Heart left ventricle (tissue), 16 donors: ENCODE measurements around the gene C16orf90. TPM values are rescaled to one million over a fixed set of nuclear protein-coding genes. Genes with fewer than 3 reads are reported as not detected.

Experiments used
- ATAC-seq, 4 donors: fragments of 200-7000 bp; cut with Tn5 transposase; one replicate each; pipeline ENCODE4 v1.9.1; 2020 to 2022; ENCODE audit warnings: moderate library complexity in 4 of 4, mild to moderate bottlenecking in 3 of 4, moderate number of reproducible peaks in 1 of 4
- DNase-seq, 5 donors: peaks; one replicate each; pipeline ENCODE4 v3.0.0-alpha.2; 2020
- H3K27ac ChIP-seq, 12 donors: fragments of 200-600 bp; sonication (generic) in 4 of 12; one replicate each; pipeline versions ENCODE4 v1.5.0 to v1.8.0; 2016 to 2022; ENCODE audit warnings: mild to moderate bottlenecking in 2 of 12
- H3K27me3 ChIP-seq, 9 donors: fragments of 200-600 bp; sonication (generic) in 2 of 9; one replicate each; pipeline versions ENCODE4 v1.5.1 to v1.8.0; 2016 to 2022; ENCODE audit warnings: mild to moderate bottlenecking in 3 of 9
- H3K36me3 ChIP-seq, 9 donors: fragments of 200-600 bp; sonication (generic) in 2 of 9; one replicate each; pipeline versions ENCODE4 v1.5.0 to v1.8.0; 2018 to 2022; ENCODE audit warnings: mild to moderate bottlenecking in 2 of 9
- H3K4me1 ChIP-seq, 12 donors: fragments of 200-600 bp; sonication (generic) in 4 of 12; one replicate each; pipeline versions ENCODE4 v1.5.0 to v1.8.0; 2016 to 2022; ENCODE audit warnings: mild to moderate bottlenecking in 3 of 12
- H3K4me3 ChIP-seq, 12 donors: fragments of 200-600 bp; sonication (generic) in 4 of 12; one replicate each; pipeline versions ENCODE4 v1.5.0 to v1.8.0; 2017 to 2022; ENCODE audit warnings: mild to moderate bottlenecking in 9 of 12, moderate library complexity in 4 of 12
- H3K9me3 ChIP-seq, 12 donors: fragments of 200-600 bp; sonication (generic) in 4 of 12; one replicate each; pipeline versions ENCODE4 v1.5.0 to v1.8.0; 2016 to 2022; ENCODE audit warnings: mild to moderate bottlenecking in 1 of 12
- CTCF ChIP-seq, 12 donors: fragments of 200-600 bp; sonication (generic) in 4 of 12; IDR thresholded peaks; one replicate each; pipeline versions ENCODE4 v1.5.0 to v1.8.0; 2018 to 2022; ENCODE audit warnings: antibody characterized with exemption in 12 of 12, mild to moderate bottlenecking in 5 of 12
- POLR2A ChIP-seq, 2 donors: fragments of 450-650 bp; IDR thresholded peaks; one replicate each; pipeline ENCODE4 v1.6.1; 2017; ENCODE audit warnings: antibody characterized with exemption in 2 of 2, mild to moderate bottlenecking in 2 of 2, moderate library complexity in 2 of 2
- WGBS, 4 donors: extraction: QIAGEN DNeasy Blood & Tissue Kit in 2 of 4; methylation state at CpG; one replicate each; pipeline versions ENCODE4 v1.1.5 to v1.1.7; 2013 to 2018; 5-methylcytosine and 5-hydroxymethylcytosine counted together
- intact Hi-C, 10 donors: fragments of 100-400 bp; cut with DNase I; formaldehyde crosslinking; loops; one replicate each; pipeline versions ENCODE4 v1.11.1 to v1.14.2; 2022
- polyA plus RNA-seq, 2 donors: library from polyadenylated mRNA; stranded (reverse); fragments of 200-250 nt; gene quantifications; one replicate each; pipeline ENCODE4 v1.2.3, GENCODE V29; 2013
- total RNA-seq, 9 donors: library from RNA; depleted of rRNA in 2 of 9; stranded (reverse); fragments of >200 nt in 2 of 9; fragmentation: NEBNext Ultra II Directional in 3 of 9; extraction: Animal tissue kit (Norgen Biotek cat#: 25700) in 3 of 9; gene quantifications; one replicate each; pipeline versions ENCODE4 v1.1.0 to v1.2.4, GENCODE V29; 2016 to 2023
- donor health status: ischemic (EF 13 %, LVEDD 7.1; RV severe dilation, severe dysfunction).
- donor health status: healthy with polysubstance abuse.
- donor health status: DM: no; HTN: yes; CAD: no.
- donor health status: DM: no; HTN: no; CAD: no.
- donor health status: ischemic (EF 25% LVEDD 6.9; RV normal size, moderate dysfunction).
- donor health status: ischemic (EF 25% LVEDD 5.7; RV mildly dilated, moderate dysfunction).
- donor health status: healthy.
- donor health status: DM: yes; HTN: yes; CAD: no.
- donor health status: ischemic (EF 35%, LVEDD 5.7; RV mildly dilated, moderate dysfunction).
- donor health status: nonischemic (EF 11% LVEDD 7.7; RV severe dilation, severe dysfunction).
- donor health status: DM: yes; HTN: yes; CAD: no.
- donor health status: PGD.
- donor health status: ischemic (EF 29% LVEDD 5.4; RV normal size, mild dysfunction).
- donor health status: nonischemic (EF 23%, LVEDD 6.1; RV moderate dilation, normal function).

The C16orf90 gene
- total and polyA plus RNA-seq, 11 donors: not detected

- DNase-seq: no peak
- 76 to 83% (median 80%) methylated on average over 19 to 24 of the region's 24 CpGs for WGBS, 4 donors
- Histone ChIP-seq H3K36me3 (peaks cover 0 to 60% (median 49%) of the 10 kb centered on the region in 9 donors), H3K27ac (peak overlapping the region in 4 of 12 donors; percentile 12 to 46 (median 24)), H3K9me3 (no peaks in the 10 kb centered on the region), H3K4me1 (peaks cover 0 to 20% (median 3%) of the 10 kb centered on the region in 12 donors), H3K4me3 (no peak overlapping the region), H3K27me3 (no peaks in the 10 kb centered on the region)
- intact Hi-C loops: no loop called here
- ATAC-seq: peak; percentile 4 to 49 (median 38)
- TF ChIP-seq CTCF (IDR thresholded peaks at IDR 0.05) (no peak), POLR2A (IDR thresholded peaks at IDR 0.05) (no peak)
These were observed 8.6 kb downstream of the C16orf90 start for GRCh38 chr16:3486506-3487215.

- Histone ChIP-seq H3K9me3 (no peaks in the 10 kb centered on the region), H3K27me3 (no peaks in the 10 kb centered on the region), H3K27ac (peak overlapping the region in 3 of 12 donors; percentile 12 to 46 (median 13)), H3K4me1 (peaks cover 0 to 22% (median 0%) of the 10 kb centered on the region in 12 donors), H3K4me3 (no peak overlapping the region), H3K36me3 (peaks cover 0 to 67% (median 56%) of the 10 kb centered on the region in 9 donors)
- no peak for TF ChIP-seq CTCF (IDR thresholded peaks at IDR 0.05)
- TF ChIP-seq POLR2A (IDR thresholded peaks at IDR 0.05): no peak
- WGBS, 4 donors: 85 to 94% (median 91%) methylated on average over 7 to 20 of the region's 20 CpGs
- intact Hi-C loops: no loop called here
- peak in 1 of 5 donors; percentile 51 for DNase-seq
- ATAC-seq: no peak
These were observed 9.3 kb downstream of the C16orf90 start for GRCh38 chr16:3485821-3486505.

- 88 to 93% (median 91%) methylated on average over 13 to 15 of the region's 15 CpGs for WGBS, 4 donors
- TF ChIP-seq POLR2A (IDR thresholded peaks at IDR 0.05) (no peak), CTCF (IDR thresholded peaks at IDR 0.05) (no peak)
- peak in 1 of 5 donors; percentile 28 for DNase-seq
- peaks cover 0 to 74% (median 63%) of the 10 kb centered on the region in 9 donors for H3K36me3 ChIP-seq
- ATAC-seq: no peak
- H3K27ac ChIP-seq: no peak overlapping the region
- H3K27me3 ChIP-seq: no peaks in the 10 kb centered on the region
- peaks cover 0 to 23% (median 0%) of the 10 kb centered on the region in 12 donors for H3K4me1 ChIP-seq
- intact Hi-C loops: no loop called here
- no peaks in the 10 kb centered on the region for H3K9me3 ChIP-seq
- no peak overlapping the region for H3K4me3 ChIP-seq
These were observed 10.1 kb downstream of the C16orf90 start for GRCh38 chr16:3485097-3485745.
